HG02623 (cell line): ENCODE data around the gene C1orf50.
A peak's percentile ranks its signal among the peaks of the same experiment; 100 is the strongest.
"Not testable (repeated sequence)": the region's sequence is repeated elsewhere in the genome, so short reads cannot be mapped to it uniquely, and the experiment has no call there.

Source experiments
- ATAC-seq: cut with Tn5 transposase; IDR thresholded peaks from one replicate; pipeline ENCODE4 v1.9.1; 2021; ENCODE audit warnings: moderate library complexity; ENCODE audit not compliant: unreplicated experiment

Gene C1orf50

DNA sequence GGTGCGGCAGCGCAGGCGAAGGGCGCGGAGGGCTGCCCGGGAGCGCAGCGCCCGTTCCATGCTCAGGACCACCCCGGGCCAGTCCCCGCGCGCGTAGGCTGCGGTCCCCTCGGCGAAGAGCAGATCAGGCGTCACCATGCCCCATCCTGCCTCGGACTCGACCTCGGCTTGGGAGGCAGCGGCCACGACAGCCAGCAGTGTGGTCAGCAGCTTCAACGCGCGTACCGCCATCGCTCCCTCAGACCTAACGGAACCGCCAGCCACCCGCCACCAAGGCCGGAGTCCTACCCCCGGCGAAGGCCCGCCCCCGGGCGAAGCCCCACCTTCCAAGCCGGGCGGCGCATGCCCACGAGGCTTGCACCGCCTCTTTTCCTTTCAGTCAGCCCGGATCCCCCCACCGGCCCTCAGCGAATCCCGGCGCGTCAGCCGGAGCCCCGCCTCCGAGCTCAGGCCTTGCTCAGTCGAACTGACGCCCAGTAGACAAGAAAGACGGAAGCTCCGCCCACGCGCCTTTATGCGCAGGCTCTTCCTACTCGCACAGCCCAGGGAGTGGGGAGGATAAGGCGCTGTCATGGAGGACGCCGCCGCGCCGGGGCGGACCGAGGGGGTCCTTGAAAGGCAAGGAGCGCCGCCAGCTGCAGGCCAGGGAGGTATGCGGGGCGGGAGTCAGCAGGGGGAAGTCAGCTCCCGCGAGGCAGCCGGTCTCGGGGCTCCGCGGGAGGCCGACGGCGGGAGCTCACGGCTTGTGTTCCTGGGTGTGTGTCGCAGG is at the start of gene C1orf50, which contains the start of gene P3H1:
TSS of gene C1orf50 (plus strand) at position 509 of the 769 bp plus-strand sequence. CDS start at position 572, 63 bp downstream.
TSS of gene P3H1 (minus strand) at position 288 of the 769 bp plus-strand sequence. CDS start at position 231, 57 bp downstream.
- peak; percentile 85 for ATAC-seq

- ATAC-seq: no peak
Measured at GRCh38 chr1:42720868-42721267, 46.2 kb upstream of the C1orf50 start.

GRCh38 chr1:42721926-42722325 is 45.1 kb upstream of the C1orf50 start:
- no peak for ATAC-seq

DNA sequence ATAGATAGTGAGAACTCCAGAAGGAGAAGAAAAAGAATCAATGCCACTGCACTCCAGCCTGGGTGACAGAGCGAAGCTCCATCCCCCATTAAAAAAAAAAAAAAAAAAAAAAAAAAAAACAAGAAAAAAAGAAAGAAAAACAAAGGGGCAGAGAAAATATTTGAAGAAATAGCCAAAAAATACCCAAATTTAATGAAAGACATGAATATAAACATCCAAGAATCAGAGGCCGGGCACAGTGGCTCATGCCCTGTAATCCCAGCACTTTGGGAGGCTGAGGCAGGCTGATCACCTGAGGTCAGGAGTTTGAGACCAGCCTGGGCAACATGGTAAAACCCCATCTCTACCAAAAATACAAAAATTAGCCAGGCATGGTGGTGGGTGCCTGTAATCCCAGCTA is 44.6 kb upstream of the C1orf50 start:
- ATAC-seq: not testable (repeated sequence)

GRCh38 chr1:42723511-42723910 is 43.5 kb upstream of the C1orf50 start:
- no peak for ATAC-seq

DNA sequence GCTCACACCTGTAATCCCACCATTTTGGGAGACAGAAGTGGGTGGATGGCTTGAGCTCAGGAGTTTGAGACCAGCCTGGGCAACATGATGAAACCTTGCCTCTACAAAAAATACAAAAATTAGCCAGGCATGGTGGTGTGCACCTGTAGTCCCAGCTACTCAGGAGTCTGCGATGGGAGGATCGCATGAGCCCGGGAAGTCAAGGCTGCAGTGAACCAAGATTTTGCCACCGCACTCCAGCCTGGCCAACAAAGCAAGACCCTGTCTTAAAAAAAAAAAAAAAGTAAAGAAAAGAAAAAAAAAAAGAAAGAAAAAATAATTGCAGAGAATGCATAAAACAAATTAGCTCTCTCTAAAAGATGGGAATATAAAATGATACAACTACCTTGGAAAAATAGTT is 41.2 kb upstream of the C1orf50 start:
- ATAC-seq: not testable (repeated sequence)

- no peak for ATAC-seq
Measured at GRCh38 chr1:42730002-42730401, 37.0 kb upstream of the C1orf50 start.

GRCh38 chr1:42730988-42731387 is 36.1 kb upstream of the C1orf50 start:
- ATAC-seq: no peak

GRCh38 chr1:42731585-42731984 is 35.5 kb upstream of the C1orf50 start:
- no peak for ATAC-seq

GRCh38 chr1:42732126-42732680 is 34.8 kb upstream of the C1orf50 start:
- no peak for ATAC-seq

- ATAC-seq: no peak
Measured at GRCh38 chr1:42733415-42734200, 33.4 kb upstream of the C1orf50 start.

- no peak for ATAC-seq
Measured at GRCh38 chr1:42734201-42735035, 32.6 kb upstream of the C1orf50 start.

- no peak for ATAC-seq
Measured at GRCh38 chr1:42735056-42735455, 32.0 kb upstream of the C1orf50 start.

GRCh38 chr1:42735477-42736105 is 31.5 kb upstream of the C1orf50 start:
- ATAC-seq: no peak

DNA sequence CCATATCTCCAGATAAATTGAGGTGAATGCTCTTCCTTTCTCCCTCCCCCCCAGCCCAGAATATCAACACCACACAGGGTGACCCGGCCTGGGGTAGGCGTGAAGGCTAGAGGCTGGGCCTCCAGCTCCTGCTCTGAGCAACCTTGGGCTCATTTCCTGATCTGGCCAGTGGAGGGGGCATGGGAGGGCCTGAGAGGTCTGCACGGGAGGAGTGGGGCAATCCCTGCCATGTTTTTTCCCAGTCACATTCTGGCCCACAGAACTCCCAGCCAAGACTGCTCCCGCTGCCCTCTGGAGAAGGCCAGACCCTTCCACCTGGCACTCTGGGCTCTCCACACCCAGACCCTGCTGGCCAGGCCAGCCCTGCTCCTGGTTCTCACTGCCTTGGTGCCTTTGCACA is 30.9 kb upstream of the C1orf50 start:
- ATAC-seq: no peak

DNA sequence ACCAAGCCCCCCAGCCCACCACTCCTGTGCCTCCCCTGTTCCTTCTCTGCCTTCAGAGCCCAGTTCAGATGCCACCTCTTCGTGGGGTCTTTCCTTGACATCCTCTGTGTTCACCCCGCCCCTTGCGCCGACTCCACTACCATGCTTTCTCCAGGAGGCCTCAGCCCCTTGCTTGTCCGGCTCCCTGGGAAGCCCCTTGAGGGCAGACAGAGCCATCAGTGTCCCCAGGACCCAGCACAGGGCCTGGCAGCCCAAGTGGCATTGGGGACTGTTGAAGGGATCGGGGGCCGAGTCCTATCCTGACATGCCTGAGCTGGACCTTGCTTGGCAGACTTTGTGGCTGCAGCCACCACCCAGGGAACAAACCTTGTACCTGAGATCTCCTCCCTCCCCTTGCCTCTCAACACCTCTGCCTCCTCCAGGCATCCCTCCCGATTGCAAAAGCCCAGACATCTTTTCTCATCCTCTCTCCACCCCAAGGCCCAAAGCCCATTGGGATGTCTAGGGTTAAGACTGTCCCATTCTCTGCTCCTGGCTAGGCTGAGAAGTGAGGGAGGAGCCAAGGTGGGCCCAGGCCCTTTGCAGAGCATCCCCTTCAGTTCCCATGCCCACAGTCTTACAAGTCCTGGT is 30.4 kb upstream of the C1orf50 start:
- ATAC-seq: no peak

GRCh38 chr1:42737257-42737656 is 29.8 kb upstream of the C1orf50 start:
- ATAC-seq: no peak

DNA sequence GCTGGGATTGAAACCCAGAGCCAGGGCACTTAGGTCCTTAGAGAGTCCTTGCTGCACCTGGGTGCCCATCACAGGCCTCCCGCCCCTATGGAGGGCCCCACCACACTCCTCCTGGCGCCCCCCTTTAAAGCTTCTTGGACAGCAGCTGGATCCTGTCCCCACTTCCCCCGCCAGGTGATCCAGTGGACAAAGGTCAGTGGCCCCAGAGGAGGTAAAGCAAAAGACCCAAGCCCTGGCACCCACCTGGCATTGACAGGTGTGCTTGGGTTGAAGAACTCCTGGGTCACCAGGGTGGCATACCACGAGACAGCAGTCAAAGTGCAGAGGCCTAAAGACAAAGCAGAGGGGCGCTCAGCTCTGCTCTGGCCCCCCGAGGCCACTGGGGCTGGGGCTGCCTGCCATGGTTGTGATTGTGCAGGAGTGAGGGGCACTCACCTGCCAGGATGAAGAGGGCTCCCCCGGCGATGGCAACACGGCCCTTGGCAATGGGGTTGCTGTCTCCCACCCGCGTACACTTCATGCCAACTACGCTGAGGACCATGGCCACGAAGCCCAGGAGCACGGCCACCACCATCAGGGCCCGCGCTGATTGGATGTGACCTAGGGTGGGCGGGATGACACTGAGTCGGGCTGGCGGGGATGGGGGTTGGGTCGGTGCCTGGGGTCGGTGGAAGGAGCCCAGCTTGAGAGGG is 28.9 kb upstream of the C1orf50 start:
- ATAC-seq: no peak

DNA sequence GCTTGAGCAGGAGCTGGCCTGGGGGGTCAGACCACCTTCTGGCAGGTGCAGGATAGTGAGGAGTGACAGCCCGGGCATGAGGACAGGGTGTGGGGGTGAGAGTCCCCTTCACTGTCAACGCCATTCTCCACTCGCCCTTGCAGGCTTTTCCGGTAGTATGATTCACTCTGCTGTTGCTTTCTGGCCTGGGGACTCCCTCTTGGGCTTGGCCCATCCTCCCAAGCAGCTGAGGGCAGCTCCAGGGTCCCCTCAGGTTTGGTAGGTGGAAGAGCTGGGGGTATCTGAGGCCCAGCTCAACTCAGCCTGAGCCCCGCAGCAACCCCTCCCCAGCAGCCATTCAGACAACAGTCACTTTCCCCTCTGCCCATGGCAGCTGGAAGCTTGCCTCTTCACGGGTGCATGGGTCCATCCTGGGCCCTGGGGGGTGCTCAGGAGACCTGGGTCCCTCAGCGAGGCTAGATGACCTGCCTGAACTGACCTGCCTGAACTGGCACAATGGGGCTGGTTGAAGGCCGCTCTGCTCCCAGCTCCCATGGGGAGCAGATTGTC is 28.3 kb upstream of the C1orf50 start:
- ATAC-seq: no peak
